GM11168 (cell line): ENCODE measurements around the gene ZNF446.
"Not testable (repeated sequence)": the region's sequence is repeated elsewhere in the genome, so short reads cannot be mapped to it uniquely, and the experiment has no call there.

Experiments
- in situ Hi-C: fragments of 300-500 bp; cut with MboI; formaldehyde crosslinking; loops from one replicate; pipeline ENCODE4 v1.12.0; 2022; ENCODE audit warnings: low sequenced_read_pairs; ENCODE audit not compliant: unreplicated experiment

The ZNF446 gene

DNA sequence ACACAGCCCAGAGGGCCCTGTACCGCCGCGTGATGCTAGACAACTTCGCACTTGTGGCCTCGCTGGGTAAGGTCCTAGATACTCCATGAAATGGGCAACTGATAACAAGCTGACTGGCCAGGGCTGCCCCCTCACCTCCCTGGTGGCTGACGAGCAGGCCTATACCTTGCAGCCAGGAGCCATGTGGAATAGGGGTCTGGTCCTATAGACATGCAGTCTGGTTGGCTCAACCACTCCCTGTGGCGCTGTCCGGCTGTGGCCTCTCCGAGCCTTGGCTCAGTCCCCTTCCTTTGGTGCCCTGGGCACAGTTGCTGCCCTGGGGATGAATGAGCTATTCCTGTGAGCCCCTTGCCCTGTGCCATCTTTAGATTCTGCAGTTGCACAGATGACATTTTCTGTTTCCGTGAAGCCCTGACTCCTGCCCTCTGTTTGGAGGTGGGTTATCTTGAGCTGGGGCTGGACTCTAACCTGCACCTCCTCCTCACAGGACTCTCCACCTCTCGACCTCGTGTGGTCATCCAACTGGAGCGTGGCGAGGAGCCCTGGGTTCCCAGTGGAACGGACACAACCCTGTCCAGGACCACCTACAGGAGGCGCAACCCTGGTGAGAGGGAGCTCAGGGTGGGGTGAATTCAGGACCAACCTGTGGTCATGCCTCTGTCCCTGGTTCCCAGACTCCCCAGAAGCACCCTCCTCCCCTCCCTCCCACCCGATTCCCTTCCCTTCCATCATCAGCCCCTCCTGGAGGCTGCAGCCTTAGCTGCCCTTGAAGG, 6.7 kb upstream of the ZNF446 start:
- in situ Hi-C loops: no loop called here

DNA sequence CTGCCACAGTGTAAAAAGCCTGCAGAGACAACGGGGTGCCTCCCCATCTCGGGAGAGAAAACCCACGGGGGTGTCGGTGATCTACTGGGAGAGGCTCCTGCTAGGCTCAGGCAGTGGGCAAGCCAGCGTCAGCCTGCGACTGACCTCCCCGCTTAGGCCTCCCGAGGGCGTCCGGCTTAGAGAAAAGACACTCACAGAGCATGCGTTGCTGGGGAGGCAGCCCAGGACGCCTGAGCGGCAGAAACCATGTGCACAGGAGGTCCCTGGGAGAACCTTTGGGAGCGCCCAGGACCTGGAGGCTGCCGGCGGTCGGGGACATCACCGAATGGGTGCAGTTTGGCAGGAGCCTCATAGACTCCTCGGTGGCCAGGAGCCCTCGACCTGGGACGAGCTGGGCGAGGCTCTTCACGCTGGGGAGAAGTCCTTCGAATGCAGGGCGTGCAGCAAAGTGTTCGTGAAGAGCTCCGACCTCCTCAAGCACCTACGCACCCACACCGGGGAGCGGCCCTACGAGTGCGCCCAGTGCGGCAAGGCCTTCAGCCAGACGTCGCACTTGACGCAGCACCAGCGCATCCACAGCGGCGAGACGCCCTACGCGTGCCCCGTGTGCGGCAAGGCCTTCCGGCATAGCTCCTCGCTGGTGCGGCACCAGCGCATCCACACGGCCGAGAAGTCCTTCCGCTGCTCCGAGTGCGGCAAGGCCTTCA, 5.2 kb upstream of the ZNF446 start:
- in situ Hi-C loops: not testable (repeated sequence)

DNA sequence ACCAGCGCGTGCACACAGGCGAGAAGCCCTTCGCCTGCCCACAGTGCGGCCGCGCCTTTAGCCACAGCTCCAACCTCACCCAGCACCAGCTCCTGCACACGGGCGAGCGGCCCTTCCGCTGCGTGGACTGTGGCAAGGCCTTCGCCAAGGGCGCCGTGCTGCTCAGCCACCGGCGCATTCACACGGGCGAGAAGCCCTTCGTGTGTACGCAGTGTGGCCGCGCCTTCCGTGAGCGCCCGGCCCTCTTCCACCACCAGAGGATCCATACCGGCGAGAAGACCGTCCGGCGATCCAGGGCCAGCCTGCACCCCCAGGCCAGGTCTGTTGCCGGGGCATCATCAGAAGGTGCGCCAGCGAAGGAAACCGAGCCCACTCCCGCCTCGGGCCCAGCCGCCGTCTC, 4.4 kb upstream of the ZNF446 start:
- in situ Hi-C loops: no loop called here

DNA sequence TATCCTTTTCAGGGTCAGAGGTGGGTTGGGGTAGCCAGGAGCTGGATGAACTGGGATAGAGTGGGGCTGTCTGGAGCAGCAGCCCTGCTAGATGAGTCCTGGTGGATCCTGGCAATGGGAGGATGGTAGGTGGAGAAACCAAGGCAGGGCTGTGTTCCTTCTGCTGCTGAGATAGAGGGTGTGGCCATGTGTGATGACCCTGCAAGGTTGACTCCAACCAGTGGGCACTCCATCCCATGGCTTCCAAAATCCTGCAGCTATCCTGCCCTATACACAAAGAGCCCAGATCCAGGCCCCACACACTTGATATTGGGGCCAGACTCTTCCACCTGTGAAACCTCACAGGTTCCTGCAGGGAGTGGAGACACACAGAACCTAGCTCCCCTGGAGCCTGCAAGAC, 2.4 kb upstream of the ZNF446 start:
- in situ Hi-C loops: no loop called here

DNA sequence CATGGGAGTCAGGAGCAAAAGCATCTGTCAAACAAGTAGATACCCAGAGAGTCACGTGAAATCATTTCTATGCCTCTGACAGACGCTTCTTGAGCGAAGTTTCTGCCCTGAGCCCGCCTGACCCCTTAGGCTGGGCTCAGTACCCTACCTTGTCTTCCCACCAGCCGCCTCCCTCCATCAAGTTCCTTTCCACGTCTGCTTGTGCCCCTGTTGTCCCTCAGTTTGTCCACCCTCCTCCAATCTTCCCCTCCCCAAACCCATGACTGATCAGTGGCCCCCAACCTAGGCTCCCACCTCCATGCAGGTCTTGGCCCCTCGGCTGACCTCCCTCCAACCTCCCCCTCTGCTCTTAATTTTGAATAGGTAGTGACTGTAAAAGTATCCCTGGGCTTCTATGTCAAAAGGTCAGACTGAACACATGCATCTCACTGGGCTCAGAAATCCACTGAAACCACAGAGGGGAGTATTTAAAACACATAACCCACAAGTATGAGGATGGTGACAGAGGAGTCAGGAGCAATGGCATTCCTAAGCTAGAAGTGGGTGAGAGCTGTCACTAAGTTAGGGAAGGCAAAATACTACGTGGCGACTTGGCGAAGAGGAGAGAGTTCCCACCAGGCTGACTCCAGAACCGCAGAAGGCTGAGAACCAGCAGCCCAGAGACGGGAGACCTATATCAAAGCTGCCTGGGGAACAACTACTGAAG, 1.7 kb upstream of the ZNF446 start:
- in situ Hi-C loops: no loop called here

DNA sequence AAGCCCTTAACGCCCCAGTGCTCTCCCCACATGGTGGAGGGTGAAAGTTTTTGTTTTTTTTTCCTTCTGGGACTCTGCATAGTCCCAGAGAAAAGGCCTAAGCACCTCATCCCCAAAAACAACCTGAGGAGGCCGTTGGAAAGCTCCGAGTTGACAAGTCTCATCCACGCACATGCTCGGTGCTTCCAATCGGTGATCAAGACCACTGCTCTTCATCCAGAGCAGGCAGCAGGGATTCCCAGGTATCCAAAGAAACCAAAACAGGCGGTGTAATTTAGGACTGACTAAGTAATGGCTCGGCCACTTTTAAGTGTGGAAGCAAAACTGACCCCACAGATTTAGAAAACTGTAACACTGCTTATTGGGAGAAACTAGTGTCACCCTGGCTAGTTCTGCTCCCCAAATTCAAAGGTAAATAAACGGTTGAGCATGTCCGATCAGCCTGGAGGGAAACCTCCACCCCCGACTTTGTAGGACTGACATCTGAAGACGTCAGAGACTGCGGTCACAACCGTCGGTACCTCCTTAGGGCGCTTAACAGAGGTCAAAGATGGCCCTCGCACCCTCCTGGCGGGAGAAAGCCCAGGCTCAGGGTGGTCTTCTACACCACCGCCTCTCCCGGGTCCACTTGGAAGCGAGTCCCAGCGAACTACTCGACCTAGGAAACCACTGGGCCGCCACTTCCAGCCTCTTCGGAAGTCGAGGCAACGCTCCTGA, 997 bp upstream of the ZNF446 start:
- in situ Hi-C loops: no loop called here

DNA sequence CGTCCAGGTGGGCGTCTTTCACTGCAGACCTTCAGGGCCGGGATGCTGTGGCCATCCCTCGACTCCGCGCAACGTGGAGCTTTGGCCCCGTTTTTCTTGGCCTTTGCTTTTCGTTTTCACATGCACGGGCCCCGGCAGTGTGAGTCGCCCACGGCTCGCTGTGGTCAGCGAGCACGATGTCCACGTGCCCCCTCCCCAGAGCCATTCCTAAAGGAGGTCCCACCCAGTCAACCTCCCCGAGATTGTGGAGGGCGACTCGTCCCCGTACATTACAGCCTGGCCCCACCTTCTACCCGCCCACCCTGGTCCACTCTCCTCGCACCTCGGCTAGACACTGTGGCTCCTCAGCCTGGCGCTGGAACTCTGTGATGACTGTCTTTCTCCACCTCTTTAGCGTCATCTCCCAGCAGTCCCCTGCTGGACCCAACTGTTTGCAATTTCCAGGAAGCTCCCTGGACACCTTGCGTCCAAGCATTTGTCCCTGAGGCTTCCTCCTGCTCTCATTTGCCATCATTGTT, 405 bp downstream of the ZNF446 start:
- in situ Hi-C loops: no loop called here

DNA sequence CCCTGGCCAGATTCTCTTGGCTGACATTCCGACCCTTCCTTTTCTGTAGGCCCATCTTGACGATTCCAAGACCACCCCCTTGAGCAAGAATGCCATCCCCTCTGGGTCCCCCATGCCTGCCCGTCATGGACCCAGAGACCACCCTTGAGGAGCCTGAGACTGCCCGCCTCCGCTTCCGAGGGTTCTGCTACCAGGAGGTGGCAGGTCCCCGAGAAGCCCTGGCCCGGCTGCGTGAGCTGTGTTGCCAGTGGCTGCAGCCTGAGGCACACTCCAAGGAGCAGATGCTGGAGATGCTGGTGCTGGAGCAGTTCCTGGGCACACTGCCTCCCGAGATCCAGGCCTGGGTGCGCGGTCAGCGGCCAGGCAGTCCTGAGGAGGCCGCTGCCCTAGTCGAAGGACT, 978 bp downstream of the ZNF446 start:
- in situ Hi-C loops: no loop called here

DNA sequence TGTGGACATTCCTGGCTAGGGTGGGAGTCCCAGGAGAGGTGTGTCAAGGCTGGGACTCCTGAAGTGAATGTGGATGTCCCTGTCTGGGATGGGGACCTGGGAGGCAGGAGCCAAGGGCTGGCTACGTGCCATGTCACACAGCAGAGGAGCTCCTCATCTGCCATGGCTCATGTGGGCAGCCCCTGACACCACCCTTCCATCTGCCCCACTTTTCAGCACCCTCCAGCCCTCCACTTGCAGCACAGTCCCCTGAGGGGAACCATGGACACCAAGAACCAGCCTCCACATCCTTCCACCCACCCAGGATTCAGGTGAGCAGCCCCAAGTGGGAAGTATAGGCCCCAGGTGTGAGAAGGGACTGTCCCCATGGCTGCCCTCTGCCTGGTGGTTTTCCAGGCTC, 1.7 kb downstream of the ZNF446 start:
- in situ Hi-C loops: no loop called here

DNA sequence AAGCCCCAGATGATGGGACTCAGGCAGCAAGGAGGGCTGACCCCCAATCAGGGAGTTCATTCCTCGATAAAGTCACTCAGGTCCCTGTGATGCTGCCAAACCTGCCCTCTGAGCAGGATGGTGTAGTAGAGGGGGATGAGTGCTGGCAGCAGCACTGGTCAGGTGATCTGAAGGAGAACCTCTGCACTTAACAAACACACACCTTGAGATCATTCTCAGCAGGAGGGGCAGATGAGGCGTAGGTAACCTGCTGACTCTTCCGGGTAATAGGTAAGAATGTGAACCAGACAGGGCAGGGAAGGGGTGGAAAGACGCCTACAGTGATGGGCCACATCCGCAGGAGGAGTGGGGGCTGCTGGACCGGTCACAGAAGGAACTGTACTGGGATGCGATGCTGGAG, 3.2 kb downstream of the ZNF446 start:
- in situ Hi-C loops: no loop called here

DNA sequence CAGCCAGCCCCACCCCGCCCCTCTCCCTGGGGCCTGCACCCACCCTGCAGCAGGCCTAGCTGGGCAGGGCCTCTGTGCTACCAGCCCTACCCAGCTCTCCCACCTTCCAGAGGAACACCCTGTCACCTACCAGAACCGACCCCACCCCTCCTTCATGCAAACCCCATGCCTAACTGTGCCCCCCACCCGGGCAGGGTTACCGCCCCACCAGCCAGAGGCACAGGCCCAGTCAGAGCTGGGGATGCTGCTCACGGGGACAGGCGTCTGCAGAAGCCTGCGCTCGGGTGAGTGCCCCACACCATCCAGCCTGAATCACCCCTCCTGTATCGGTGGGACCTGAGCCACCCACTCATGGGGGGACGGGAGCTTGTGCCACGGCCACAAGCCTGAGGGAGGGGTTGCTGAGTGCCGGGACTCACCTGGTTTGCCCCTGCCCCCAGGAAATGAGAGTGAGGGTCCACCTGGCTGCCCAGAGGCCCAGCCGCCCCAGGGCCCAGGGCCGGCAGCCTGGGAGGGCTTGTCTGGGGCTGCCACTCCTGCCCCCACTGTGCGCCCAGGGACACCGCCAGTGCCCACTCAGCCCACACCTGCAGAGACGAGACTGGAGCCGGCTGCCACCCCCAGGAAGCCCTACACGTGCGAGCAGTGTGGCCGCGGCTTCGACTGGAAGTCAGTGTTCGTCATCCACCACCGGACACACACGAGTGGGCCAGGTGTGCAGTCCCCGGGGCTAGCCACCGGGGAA, 3.8 kb downstream of the ZNF446 start:
- in situ Hi-C loops: no loop called here

DNA sequence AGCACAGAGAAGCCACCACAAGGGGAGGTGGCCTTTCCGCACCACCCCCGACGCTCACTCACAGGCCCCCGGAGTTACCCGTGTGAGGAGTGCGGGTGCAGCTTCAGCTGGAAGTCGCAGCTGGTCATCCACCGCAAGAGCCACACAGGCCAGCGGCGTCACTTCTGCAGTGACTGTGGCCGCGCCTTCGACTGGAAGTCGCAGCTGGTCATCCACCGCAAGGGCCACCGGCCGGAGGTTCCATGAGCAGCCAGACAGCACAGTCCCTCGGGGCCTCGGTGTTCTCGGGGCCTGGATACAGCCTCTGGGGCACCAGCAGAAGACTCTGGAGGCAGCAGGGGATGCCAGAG, 4.3 kb downstream of the ZNF446 start:
- in situ Hi-C loops: no loop called here

DNA sequence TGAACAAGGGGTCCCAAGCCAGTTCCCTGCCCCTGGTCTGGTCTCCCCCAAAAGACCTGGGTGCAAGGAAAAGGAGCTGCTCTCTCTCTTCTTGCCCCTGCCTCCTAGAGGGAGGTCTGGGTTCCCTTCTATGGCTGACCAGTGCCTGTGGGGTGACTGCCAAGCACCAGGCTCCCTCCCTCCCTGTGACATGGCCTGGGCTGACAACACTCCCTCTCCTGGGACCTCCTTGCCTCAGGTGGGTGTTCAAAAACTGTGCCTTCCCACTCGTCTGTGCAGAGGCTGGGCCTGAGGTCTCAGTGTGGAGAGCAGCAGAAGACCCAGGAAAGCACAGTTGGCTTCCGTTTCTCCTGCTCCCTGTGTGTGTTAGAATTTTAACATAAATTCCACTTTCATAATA, 4.7 kb downstream of the ZNF446 start:
- in situ Hi-C loops: no loop called here

DNA sequence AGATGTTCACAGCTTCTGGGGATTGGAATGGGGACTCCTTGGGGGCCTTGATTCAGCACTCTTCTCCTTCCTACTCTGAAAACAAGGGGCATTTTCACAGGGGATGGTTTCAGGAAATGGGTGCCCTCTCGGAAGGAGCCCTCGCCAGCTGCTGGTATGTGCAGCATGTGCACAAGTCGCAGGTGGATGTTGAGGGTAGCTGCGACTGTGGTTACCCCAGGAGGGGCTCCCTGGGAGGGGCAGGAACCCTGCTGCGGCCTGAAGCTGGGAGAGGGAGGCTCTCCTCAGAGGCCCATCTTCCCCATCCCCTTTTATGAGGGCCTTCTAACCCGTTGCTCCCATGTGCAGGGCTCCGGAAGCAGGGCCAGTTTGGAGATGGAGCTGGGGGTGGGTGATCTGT, 6.2 kb downstream of the ZNF446 start:
- in situ Hi-C loops: no loop called here

DNA sequence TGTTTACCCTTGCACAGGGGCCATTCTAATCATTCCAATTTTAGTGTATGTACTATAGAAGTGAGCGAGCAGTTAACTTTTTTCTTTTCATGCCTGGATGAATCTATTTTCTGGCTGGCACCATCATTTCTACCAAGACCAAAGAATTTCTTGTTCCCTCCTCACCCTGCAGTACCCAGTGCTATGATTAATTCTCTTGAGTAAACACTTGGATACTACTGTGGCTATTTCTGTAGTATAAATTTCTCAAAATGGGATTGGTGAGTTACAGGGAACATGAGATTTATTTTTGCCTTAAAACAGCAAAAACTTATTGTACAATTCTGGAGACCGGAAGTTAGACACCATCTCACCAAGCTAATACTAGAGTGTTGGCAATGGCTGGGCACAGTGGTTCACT, 7.6 kb downstream of the ZNF446 start:
- in situ Hi-C loops: no loop called here

DNA sequence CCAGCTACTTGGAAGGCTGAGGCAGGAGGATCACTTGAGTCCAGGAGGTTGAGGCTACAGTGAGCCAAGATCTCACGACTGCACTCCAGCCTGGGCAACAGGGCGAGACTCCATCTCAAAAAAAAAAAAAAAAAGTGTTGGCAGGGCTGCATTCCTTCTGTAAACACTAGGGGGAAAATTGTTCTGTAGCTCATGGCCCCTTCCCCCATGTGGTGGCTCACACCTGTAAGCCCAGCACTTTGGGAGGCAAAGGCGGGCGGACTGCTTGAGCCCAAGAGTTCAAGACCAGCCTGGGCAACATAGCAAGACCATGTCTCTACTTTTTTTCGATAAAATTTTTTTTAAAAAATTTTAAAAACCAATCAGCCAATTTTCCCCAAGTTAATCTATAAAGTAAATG, 8.2 kb downstream of the ZNF446 start:
- in situ Hi-C loops: not testable (repeated sequence)

DNA sequence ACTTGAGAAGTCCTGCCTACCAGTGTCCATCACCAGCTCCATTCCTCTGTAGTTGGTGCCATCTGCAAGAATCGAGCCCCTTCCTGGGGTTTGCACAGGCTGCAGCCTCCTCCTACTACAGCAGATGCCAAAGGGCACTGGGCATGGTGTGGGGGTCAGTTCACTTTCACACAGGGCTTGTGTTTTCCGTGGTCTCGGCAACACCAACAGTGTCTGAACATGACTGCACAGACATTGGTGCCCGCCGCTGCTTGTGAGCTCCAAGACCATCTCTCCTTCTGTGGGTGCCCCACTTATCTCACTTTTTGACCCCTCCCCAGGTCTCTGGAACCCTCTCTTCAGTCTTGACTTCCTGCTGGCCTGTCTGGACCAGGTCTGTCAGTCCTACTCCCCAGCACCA, 15.2 kb downstream of the ZNF446 start:
- in situ Hi-C loops: no loop called here

DNA sequence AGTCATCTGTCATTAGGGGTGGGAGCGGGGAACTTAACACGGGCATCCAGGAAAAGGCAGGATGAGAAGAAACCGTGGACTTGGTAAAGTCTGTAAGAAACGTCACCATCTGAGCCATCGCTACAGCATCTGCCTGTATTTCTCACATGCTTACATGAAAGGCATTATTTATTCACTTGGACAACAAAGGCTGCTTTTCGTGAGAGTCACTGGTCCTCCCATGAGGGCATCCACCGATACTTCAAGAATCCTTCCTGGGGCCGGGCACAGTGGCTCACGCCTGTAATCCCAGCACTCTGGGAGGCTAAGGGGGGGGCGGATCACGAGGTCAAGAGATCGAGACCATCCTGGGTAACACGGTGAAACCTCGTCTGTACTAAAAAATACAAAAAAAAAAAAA, 16.1 kb downstream of the ZNF446 start:
- in situ Hi-C loops: no loop called here

DNA sequence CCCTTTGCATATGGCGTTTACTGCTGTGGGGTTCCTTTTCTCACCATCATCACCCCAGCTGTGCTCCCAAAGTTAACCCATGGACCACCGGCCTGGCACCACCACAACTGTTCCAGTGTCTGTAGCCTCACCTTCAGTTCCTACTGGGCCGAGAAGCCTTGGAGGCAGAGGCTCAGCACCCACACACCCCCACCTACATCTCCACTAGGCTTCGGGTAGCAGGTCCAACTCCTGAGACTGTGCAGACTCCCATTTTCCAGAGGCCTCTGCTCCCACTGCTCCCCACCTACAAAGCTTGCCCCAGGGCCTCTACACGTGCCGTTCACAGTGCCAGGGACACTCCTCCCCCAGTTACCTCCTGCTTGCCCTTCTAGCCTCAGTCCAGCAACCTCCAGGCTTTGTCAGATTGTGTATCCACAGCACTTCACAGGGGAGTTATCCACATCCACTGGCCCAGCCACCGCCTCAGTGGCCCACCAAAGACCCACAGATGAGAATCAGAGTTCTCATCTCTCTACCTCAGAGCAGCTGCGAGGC, 21.6 kb downstream of the ZNF446 start:
- in situ Hi-C loops: no loop called here
